OCI-LY3 (cell line): ENCODE measurements around the gene CACNA2D3.

Experiments used
- H2AFZ ChIP-seq: fragments of 200-600, 300-600 bp; shearing (Covaris generic); 2 replicates; pipeline ENCODE4 v1.6.0; 2014; ENCODE audit warnings: antibody characterized with exemption, low read depth, low read length
- H3K27ac ChIP-seq: fragments of 200-600, 300-600 bp; sonication (generic); 2 replicates; pipeline ENCODE4 v1.5.1; 2014; ENCODE audit warnings: mild to moderate bottlenecking, low read length, moderate library complexity, mixed read lengths
- H3K27me3 ChIP-seq: fragments of 200-600, 300-600 bp; sonication (generic); 2 replicates; pipeline ENCODE4 v1.6.1; 2014; ENCODE audit warnings: low read depth, low read length, mixed read lengths
- H3K36me3 ChIP-seq: fragments of 200-600, 300-600 bp; sonication (generic); replicated peaks from 2 replicates; pipeline ENCODE3; 2014; ENCODE audit warnings: low read depth, low read length, mixed read lengths
- H3K4me1 ChIP-seq: fragments of 300-600, 200-600 bp; sonication (generic); 2 replicates; pipeline ENCODE4 v1.6.1; 2014; ENCODE audit warnings: low read length, mixed read lengths
- H3K4me2 ChIP-seq: fragments of 200-600, 300-600 bp; sonication (generic); 2 replicates; pipeline ENCODE4 v1.6.1; 2014; ENCODE audit warnings: low read length, mixed read lengths
- H3K4me3 ChIP-seq: fragments of 300-600, 200-600 bp; sonication (generic); 2 replicates; pipeline ENCODE4 v1.5.1; 2014; ENCODE audit warnings: antibody characterized with exemption, mild to moderate bottlenecking, low read length, moderate library complexity
- H3K79me2 ChIP-seq: fragments of 300-600, 200-600 bp; shearing (Covaris generic); 2 replicates; pipeline ENCODE4 v1.6.1; 2014; ENCODE audit warnings: mild to moderate bottlenecking, low read length, mixed read lengths
- H3K9ac ChIP-seq: fragments of 300-600, 200-600 bp; shearing (Covaris generic); 2 replicates; pipeline ENCODE4 v1.6.0; 2014; ENCODE audit warnings: mild to moderate bottlenecking, low read length, moderate library complexity
- H3K9me3 ChIP-seq: fragments of 200-600, 300-600 bp; shearing (Covaris generic); 2 replicates; pipeline ENCODE4 v1.6.1; 2014; ENCODE audit warnings: low read length, mixed read lengths; ENCODE audit not compliant: insufficient read depth
- H4K20me1 ChIP-seq: fragments of 200-600, 300-600 bp; sonication (generic); 2 replicates; pipeline ENCODE4 v1.6.1; 2016; ENCODE audit warnings: low read length, mixed read lengths; ENCODE audit not compliant: insufficient read depth
- EZH2phosphoT487 ChIP-seq: fragments of 200-600 bp; shearing (Covaris generic); IDR thresholded peaks from 2 replicates; pipeline ENCODE4 v1.6.1; 2018; ENCODE audit warnings: antibody characterized with exemption, mixed run types, low read depth
- TF ChIP-seq, protein P1 (sequence below): fragments of 200-600, 300-600 bp; sonication (generic); IDR thresholded peaks from 2 replicates; pipeline ENCODE4 v1.5.1; 2014; ENCODE audit warnings: antibody characterized with exemption, low read length, low read depth

Gene CACNA2D3

DNA sequence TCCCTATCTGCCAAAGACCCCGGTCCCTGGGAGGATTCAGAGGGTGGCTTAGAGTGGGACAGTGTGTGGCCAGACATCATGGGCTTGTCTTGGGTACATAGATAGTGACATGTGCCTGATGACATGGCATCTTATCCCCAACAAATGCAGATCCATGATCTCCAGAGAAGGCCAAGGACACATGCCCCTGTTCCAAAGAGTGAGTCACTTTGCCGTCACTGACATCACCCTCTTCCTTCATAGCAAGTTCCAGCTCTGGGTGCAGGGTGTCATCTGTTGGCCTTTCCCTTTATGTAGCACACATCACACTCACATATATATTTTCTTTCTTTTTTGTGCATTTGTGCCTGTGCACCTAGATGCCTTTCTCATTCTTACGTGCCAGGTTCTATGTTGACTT is 455.0 kb downstream of the CACNA2D3 start:
- Histone ChIP-seq H3K4me1 (no peaks in the 10 kb centered on the region), H3K27ac (no peak overlapping the region), H3K9me3 (no peaks in the 10 kb centered on the region), H3K4me3 (no peak overlapping the region), H2AFZ (no peak overlapping the region), H3K36me3 (no peaks in the 10 kb centered on the region), H3K79me2 (no peaks in the 10 kb centered on the region), H3K4me2 (no peak overlapping the region), H3K9ac (no peak overlapping the region), H4K20me1 (no peaks in the 10 kb centered on the region), H3K27me3 (0 out of 2 replicates have a peak, but pooled peaks cover 7% of the 10 kb centered on the region)
- TF ChIP-seq, protein P1, sequence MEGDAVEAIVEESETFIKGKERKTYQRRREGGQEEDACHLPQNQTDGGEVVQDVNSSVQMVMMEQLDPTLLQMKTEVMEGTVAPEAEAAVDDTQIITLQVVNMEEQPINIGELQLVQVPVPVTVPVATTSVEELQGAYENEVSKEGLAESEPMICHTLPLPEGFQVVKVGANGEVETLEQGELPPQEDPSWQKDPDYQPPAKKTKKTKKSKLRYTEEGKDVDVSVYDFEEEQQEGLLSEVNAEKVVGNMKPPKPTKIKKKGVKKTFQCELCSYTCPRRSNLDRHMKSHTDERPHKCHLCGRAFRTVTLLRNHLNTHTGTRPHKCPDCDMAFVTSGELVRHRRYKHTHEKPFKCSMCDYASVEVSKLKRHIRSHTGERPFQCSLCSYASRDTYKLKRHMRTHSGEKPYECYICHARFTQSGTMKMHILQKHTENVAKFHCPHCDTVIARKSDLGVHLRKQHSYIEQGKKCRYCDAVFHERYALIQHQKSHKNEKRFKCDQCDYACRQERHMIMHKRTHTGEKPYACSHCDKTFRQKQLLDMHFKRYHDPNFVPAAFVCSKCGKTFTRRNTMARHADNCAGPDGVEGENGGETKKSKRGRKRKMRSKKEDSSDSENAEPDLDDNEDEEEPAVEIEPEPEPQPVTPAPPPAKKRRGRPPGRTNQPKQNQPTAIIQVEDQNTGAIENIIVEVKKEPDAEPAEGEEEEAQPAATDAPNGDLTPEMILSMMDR, result no peak
- TF ChIP-seq EZH2phosphoT487, result no peak

DNA sequence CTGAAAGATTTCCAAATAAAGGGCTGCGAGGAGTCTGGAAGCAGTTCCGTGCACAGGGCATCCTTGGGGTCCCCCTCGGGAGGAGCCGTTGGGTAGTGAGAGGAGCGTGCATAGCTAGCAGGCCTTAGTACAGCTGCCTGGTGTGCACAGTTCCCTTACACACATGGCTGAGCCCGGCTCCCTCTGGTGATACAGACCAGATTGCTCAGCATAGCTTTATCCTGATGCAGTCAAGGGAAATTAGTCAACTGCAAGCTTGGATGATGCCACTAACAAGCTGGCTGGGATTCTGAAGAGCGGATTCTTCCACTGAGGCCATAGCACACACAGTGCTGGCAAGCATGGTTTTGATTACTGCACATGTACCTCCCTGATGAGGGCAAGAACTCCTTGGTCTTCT is 456.1 kb downstream of the CACNA2D3 start:
- no peak overlapping the region for H3K27ac ChIP-seq
- H3K27me3 ChIP-seq, result 0 out of 2 replicates have a peak, but pooled peaks cover 5% of the 10 kb centered on the region
- H3K79me2 ChIP-seq, result no peaks in the 10 kb centered on the region
- no peaks in the 10 kb centered on the region for H4K20me1 ChIP-seq
- TF ChIP-seq, protein P1, result no peak
- no peak for TF ChIP-seq EZH2phosphoT487
- no peak overlapping the region for H3K4me3 ChIP-seq
- no peak overlapping the region for H2AFZ ChIP-seq
- no peak overlapping the region for H3K4me2 ChIP-seq
- no peak overlapping the region for H3K9ac ChIP-seq
- no peaks in the 10 kb centered on the region for H3K4me1 ChIP-seq
- H3K36me3 ChIP-seq, result no peaks in the 10 kb centered on the region
- no peaks in the 10 kb centered on the region for H3K9me3 ChIP-seq

GRCh38 chr3:54580453-54580852 is 458.1 kb downstream of the CACNA2D3 start:
- no peak for TF ChIP-seq EZH2phosphoT487
- TF ChIP-seq, protein P1, result no peak
- Histone ChIP-seq H3K27ac (no peak overlapping the region), H3K27me3 (peaks cover 3% of the 10 kb centered on the region; the same call in 1 of the 2 replicates), H3K9ac (no peak overlapping the region), H3K4me3 (no peak overlapping the region), H3K4me2 (no peak overlapping the region), H3K79me2 (no peaks in the 10 kb centered on the region), H3K9me3 (no peaks in the 10 kb centered on the region), H4K20me1 (no peaks in the 10 kb centered on the region), H3K4me1 (no peaks in the 10 kb centered on the region), H3K36me3 (no peaks in the 10 kb centered on the region), H2AFZ (no peak overlapping the region)

GRCh38 chr3:54582424-54582823 is 460.1 kb downstream of the CACNA2D3 start:
- H3K4me1 ChIP-seq, result no peaks in the 10 kb centered on the region
- no peak overlapping the region for H2AFZ ChIP-seq
- H3K4me2 ChIP-seq, result no peak overlapping the region
- H4K20me1 ChIP-seq, result no peaks in the 10 kb centered on the region
- peaks cover 3% of the 10 kb centered on the region; the same call in 1 of the 2 replicates for H3K27me3 ChIP-seq
- H3K36me3 ChIP-seq, result no peaks in the 10 kb centered on the region
- no peak for TF ChIP-seq EZH2phosphoT487
- TF ChIP-seq, protein P1, result no peak
- no peaks in the 10 kb centered on the region for H3K9me3 ChIP-seq
- H3K27ac ChIP-seq, result no peak overlapping the region
- no peak overlapping the region for H3K9ac ChIP-seq
- H3K79me2 ChIP-seq, result no peaks in the 10 kb centered on the region
- no peak overlapping the region for H3K4me3 ChIP-seq
